Measurements from ENCODE around the gene TBXAS1. TPM values are rescaled to one million over a fixed set of nuclear protein-coding genes. Genes with fewer than 3 reads are reported as not detected.

The TBXAS1 gene
- total RNA-seq, 1 experiment from 2014 or later: 2.3 TPM

DNA sequence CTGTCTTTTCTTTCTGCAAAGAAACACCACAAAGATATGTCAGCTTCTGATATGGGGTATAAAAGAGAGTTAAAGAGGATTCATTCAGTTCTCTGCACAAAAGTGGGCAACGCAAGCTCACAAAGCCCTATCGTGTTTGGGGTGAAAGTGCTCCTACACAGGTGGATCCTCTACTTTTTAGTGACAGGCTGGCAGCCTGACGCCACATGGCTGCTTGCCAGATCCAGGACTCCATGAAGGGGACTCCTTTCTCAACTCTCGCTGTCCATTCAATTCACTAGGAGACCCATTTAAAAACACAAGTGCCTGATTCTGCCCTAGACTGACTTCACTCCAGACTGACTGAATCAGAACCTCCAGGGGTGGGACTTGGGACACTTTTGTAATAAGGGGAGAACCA, 225.7 kb downstream of the TBXAS1 start (continued):
- TF ChIP-seq, protein P1, sequence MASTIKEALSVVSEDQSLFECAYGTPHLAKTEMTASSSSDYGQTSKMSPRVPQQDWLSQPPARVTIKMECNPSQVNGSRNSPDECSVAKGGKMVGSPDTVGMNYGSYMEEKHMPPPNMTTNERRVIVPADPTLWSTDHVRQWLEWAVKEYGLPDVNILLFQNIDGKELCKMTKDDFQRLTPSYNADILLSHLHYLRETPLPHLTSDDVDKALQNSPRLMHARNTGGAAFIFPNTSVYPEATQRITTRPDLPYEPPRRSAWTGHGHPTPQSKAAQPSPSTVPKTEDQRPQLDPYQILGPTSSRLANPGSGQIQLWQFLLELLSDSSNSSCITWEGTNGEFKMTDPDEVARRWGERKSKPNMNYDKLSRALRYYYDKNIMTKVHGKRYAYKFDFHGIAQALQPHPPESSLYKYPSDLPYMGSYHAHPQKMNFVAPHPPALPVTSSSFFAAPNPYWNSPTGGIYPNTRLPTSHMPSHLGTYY (CRISPR knock-in tag; IDR thresholded peaks at IDR 0.05): no peak
- TF ChIP-seq, protein P2, sequence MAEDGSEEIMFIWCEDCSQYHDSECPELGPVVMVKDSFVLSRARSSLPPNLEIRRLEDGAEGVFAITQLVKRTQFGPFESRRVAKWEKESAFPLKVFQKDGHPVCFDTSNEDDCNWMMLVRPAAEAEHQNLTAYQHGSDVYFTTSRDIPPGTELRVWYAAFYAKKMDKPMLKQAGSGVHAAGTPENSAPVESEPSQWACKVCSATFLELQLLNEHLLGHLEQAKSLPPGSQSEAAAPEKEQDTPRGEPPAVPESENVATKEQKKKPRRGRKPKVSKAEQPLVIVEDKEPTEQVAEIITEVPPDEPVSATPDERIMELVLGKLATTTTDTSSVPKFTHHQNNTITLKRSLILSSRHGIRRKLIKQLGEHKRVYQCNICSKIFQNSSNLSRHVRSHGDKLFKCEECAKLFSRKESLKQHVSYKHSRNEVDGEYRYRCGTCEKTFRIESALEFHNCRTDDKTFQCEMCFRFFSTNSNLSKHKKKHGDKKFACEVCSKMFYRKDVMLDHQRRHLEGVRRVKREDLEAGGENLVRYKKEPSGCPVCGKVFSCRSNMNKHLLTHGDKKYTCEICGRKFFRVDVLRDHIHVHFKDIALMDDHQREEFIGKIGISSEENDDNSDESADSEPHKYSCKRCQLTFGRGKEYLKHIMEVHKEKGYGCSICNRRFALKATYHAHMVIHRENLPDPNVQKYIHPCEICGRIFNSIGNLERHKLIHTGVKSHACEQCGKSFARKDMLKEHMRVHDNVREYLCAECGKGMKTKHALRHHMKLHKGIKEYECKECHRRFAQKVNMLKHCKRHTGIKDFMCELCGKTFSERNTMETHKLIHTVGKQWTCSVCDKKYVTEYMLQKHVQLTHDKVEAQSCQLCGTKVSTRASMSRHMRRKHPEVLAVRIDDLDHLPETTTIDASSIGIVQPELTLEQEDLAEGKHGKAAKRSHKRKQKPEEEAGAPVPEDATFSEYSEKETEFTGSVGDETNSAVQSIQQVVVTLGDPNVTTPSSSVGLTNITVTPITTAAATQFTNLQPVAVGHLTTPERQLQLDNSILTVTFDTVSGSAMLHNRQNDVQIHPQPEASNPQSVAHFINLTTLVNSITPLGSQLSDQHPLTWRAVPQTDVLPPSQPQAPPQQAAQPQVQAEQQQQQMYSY (CRISPR knock-in tag; IDR thresholded peaks at IDR 0.05): no peak
- no peak for TF ChIP-seq EMX1 (CRISPR knock-in tag; IDR thresholded peaks at IDR 0.05)

DNA sequence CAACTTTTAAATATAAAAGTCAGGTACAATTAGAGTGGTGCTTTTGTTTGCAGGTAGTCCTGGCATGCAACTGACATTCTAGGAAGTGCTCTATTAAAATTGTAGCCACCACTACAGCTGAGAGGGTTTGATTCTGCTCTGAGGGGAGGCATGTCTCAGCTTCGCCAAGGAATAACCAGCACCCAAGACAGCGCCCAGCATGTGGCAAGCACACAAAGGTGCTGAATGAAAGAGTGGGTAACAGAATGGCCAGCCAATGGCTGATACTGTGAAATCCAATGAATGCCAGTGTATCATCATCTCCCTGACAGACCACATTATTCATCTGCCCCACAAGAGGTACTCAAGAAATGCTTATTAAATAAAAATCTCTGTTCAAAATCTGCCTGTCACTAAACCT, 226.8 kb downstream of the TBXAS1 start:
- POLR2A ChIA-PET: no interaction called here
- TF ChIP-seq CREM (CRISPR knock-in tag; IDR thresholded peaks at IDR 0.05): no peak
- TF ChIP-seq IRF2 (CRISPR knock-in tag; IDR thresholded peaks at IDR 0.05; ENCODE audit: borderline replicate concordance, low read depth): no peak

DNA sequence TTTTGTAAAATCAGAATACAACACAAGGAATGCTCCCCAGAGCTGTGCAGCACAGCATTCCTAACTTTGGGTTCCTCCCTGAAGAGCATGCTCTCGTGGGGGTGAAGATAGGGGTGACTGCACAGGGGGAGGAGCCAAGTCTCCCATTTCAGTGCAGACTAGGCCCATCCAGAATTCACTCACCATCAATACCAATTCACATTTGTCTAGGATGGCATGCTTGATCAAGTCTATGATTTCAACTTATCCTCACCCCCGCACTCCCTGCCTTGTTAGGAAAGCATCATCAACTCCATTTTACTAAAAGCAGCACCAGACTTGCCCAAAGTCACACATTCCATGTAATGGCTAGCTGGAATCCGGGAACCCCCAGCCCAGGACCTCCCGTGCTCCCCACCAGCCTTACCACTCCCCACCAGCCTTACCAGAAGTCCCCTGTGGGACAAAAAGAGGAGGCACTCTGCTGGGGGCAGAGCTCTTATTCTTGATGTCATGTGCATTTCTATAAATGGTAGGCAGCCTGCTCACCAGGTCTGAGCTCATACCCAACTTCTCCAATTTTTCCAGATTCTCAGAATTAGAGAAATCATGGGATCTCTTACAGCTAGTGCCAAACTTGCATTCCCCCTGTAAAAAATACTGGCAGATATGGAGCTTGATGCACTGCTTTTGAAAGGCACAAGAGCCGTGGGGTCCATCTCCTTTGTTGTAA, 227.5 kb downstream of the TBXAS1 start:
- Mint-ChIP-seq H3K4me3 (no peak overlapping the region), H3K27me3 (ENCODE audit: low read depth) (peaks cover 16% of the 10 kb centered on the region), H3K9me3 (no peaks in the 10 kb centered on the region), H3K27ac (no peak overlapping the region), H3K36me3 (no peaks in the 10 kb centered on the region), H3K4me1 (0 out of 2 replicates have a peak, but pooled peaks cover 2% of the 10 kb centered on the region)
- CTCF ChIA-PET: interaction anchor here (0.8 to 1.2 kb wide), 2 partner anchors 14 to 455 kb away, joined by 3 read pairs; no protein-coding TSS in a partner anchor
- no peak for DNase-seq (ENCODE audit: low spot score)
- no peak for ATAC-seq
- no peak for TF ChIP-seq ZBTB21 (CRISPR knock-in tag; IDR thresholded peaks at IDR 0.05; ENCODE audit: borderline replicate concordance)
- no peak for TF ChIP-seq NFE2L1 (CRISPR knock-in tag; IDR thresholded peaks at IDR 0.05)
- no peak for TF ChIP-seq SP1 (CRISPR knock-in tag; conservative IDR thresholded peaks at IDR 0.05)
- no peak for TF ChIP-seq NR3C1 (CRISPR knock-in tag; conservative IDR thresholded peaks at IDR 0.05; ENCODE audit: low read depth)
- TF ChIP-seq TP53 (CRISPR knock-in tag; IDR thresholded peaks at IDR 0.05): no peak
- TF ChIP-seq, protein P2 (CRISPR knock-in tag; IDR thresholded peaks at IDR 0.05): no peak
- TF ChIP-seq, protein P1 (CRISPR knock-in tag; IDR thresholded peaks at IDR 0.05): no peak
- TF ChIP-seq, protein P3, sequence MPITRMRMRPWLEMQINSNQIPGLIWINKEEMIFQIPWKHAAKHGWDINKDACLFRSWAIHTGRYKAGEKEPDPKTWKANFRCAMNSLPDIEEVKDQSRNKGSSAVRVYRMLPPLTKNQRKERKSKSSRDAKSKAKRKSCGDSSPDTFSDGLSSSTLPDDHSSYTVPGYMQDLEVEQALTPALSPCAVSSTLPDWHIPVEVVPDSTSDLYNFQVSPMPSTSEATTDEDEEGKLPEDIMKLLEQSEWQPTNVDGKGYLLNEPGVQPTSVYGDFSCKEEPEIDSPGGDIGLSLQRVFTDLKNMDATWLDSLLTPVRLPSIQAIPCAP (CRISPR knock-in tag; IDR thresholded peaks at IDR 0.05): no peak
- TF ChIP-seq TCF7 (CRISPR knock-in tag; IDR thresholded peaks at IDR 0.05; ENCODE audit: low read depth): no peak
- no peak for TF ChIP-seq ZNF396 (CRISPR knock-in tag; IDR thresholded peaks at IDR 0.05; ENCODE audit: borderline replicate concordance)
- TF ChIP-seq CREM (CRISPR knock-in tag; IDR thresholded peaks at IDR 0.05): no peak
- no peak for TF ChIP-seq KAT7 (CRISPR knock-in tag; IDR thresholded peaks at IDR 0.05; ENCODE audit: borderline replicate concordance)
- TF ChIP-seq, protein P4, sequence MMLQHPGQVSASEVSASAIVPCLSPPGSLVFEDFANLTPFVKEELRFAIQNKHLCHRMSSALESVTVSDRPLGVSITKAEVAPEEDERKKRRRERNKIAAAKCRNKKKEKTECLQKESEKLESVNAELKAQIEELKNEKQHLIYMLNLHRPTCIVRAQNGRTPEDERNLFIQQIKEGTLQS (CRISPR knock-in tag; conservative IDR thresholded peaks at IDR 0.05): no peak
- POLR2A ChIA-PET: no interaction called here

More for the DNA sequence above, 226.8 kb downstream of the TBXAS1 start:
- peaks cover 8% of the 10 kb centered on the region for H3K27me3 Mint-ChIP-seq (ENCODE audit: low read depth)
- ATAC-seq (no peak), DNase-seq (ENCODE audit: low spot score) (no peak)
- H3K4me1 Mint-ChIP-seq: no peaks in the 10 kb centered on the region
- H3K36me3 Mint-ChIP-seq: no peaks in the 10 kb centered on the region
- CTCF ChIA-PET: no interaction called here
- no peaks in the 10 kb centered on the region for H3K9me3 Mint-ChIP-seq
- no peak overlapping the region for H3K27ac Mint-ChIP-seq
- no peak overlapping the region for H3K4me3 Mint-ChIP-seq

Measured in WTC11 (cell line).